HG03571 (cell line): Measurements from ENCODE around the gene TUBB6.

Experiments
- ATAC-seq: cut with Tn5 transposase; IDR thresholded peaks from one replicate; pipeline ENCODE4 v1.9.1; 2021; ENCODE audit not compliant: unreplicated experiment

The TUBB6 gene

DNA sequence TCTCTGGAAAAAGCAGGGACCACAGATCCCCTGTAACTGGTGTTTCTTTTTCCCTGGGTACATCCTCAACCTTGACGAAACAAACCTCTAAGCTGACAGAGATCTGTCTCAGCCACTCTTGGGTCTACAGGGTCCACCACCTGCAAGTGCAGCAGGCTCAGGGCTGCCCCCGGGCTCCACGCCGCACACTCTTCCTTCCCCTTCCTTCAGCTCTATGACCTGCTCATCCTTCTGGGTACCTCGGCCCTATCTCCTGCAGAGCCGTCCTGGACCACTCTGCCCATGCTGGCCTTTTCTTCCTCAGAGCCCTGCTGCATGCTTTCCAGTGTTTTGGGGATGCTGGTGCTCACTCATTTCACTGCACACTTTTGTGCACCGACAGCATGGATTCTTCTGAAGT, 27.5 kb downstream of the TUBB6 start:
- ATAC-seq: no peak

DNA sequence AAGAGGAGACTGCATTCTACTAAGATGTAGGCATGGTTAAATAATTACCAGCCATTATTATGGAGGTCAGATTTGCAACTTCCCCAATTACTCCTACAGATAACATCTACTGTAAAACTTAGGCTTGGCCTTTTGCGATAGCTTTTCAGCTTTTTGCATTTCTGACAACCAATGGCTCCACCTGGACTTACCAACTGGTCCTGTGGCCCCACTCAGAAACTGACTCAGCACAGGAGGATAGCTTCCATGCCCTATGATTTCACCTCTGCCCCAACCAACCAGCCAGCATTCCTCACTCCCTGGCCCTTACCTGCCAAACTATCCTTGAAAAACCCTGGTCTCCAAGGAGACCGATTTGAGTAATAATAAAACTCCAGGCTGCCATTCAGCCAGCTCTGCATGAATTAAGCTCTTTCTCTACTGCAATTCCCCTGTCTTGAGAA, 28.2 kb downstream of the TUBB6 start:
- no peak for ATAC-seq

DNA sequence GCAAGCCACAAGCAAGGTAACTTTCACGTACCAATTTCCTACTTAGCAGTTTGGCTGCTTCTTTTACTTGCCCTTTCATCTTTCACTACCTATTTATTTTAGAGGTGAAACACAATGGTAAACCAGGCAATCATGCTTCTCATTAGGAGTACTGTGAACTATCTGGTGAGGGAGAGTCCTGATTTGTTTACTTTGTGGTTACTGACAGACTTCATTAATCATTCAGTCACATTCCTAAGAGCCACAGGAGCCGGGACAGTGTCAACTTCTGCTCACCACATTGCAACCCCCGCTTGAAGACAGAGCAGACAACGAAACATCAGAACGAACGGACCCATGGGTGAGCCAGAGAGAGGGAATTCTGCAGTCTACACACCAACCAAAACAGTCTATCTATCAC, 28.8 kb downstream of the TUBB6 start:
- ATAC-seq: no peak

DNA sequence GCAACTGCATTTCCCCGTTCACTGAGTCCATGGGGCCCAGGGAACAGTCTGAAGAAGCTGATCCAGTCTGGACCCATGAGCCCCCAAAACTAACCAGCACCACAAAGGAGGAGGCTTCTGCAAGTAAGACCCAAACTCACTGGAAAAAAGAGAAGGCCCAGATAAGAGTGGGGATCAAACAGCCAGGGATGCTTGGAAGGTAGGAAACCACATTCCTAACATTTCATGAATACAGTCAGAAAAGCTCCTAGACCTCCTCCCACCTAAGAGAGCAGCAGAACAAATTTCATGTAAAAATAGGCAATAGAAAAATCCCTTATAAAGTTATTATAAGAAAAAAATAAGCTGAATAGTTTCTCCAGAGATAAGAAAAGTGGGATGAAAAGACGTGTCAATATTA, 30.3 kb downstream of the TUBB6 start:
- ATAC-seq: no peak

DNA sequence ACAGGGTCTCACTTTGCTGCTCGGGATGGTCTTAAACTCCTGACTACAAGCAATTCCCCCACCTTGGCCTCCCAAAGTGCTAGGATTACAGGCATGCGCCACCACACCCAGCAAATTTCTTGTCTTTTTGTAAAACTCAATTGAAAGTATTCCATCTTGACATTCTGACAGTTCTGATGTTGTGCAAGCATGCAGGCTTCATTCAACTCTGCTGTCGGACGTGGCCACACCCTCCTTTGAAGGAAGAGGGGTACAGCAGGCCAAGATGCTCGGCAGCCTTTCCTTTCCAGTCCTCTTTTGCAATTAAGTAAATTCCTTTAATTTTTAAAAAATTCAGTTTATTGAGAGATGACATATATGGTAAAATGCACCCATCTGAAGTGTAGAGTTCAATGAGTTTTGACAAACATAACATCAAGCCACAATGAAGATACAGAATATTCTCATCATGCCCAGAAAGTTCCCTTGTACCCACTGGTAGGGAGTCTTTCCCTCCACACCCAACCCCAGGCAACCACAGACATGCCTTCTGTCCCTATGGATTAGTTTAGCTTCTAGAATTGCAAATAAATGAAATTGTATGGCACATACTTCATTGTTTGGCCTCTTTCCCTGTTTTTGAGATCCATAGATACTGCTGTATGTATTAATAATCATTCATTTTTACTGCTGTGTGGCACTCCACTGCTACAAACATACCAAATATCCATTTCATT, 33.1 kb downstream of the TUBB6 start:
- ATAC-seq: no peak

DNA sequence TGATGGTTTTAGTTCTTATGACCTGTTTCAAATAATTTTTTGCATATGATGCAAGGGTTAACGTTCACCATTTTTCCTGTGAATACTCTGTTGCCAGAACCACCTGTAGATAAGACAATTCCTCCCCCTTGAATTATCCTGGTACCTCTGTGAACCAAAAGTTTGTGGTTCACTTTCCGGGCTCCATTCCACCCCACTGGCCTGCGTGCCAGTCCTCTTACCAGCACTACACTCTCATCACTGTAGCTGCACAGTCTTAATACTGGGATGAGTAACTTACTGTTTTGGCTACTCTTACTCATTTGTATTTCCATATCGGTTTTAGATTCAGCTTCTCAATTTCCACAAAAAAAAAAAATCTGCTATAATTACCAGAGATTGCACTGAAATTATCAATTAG, 34.6 kb downstream of the TUBB6 start:
- ATAC-seq: no peak

DNA sequence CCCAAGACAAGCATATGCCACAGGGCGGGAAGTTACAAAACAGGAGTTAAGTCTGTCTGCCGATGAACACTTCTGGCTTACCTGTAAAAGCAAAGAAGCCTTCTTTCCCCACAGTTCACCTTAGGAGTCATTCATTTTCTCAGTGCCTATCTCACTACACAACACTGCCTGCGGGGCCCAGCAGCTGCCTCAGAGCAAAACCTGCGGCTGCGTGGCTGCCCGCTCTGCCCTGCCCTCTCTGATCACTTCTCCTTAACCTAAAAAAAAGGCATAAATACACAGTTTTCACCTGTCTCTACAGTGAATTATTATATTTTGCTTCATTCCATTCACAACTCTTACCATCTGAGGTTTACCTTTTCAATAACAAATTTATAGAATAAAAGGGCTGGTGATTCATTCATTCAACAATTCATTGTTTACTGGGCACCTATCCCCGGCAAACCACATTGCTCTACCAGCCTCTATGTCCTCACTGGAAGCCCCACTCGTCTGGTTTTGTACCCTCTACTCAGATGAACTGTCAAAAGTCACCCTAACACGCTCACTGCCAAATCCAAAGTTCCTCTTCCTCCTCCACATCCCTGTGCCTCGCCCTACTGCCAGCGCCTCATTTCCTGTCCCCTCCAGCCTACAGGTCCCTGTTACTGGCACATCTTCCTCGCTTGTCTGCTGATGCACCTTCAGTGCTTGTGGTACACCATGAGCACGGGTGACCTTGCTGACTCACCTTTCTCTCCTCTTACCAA, 37.6 kb downstream of the TUBB6 start:
- ATAC-seq: no peak

DNA sequence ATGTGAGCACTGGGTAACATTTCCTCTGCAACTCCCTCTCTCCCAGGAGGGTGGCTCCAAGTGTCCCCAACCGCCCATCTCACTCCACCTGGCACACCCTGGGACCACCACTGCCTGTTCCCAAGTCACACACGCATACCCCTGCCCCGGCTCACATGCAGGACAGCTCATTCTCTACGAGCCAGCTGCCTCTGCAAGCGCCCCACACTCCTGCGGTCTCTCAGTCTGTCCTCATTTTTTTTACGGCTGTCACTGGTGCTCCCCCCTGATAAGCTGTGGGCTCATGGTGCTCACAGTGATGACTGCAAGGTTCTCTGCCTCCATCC, 38.2 kb downstream of the TUBB6 start:
- ATAC-seq: no peak

DNA sequence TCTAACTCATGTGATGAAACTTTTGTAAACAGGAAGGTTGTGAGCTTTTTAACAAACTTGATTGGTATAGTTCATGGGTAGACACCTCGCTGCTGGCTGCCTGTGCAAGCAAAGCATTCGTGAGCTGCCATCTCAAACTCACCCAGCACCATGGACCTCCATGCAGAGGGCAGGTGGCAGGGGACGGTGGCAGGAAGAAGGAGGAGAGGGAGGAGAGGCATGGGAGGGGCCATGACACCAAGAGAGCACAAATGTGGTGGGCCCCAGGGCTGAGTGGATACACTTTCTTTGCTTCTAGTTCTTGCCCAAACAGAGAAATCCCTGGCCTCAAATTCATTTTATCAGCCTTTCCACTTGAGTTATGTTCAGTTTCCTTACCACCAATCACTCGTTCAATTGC, 39.9 kb downstream of the TUBB6 start:
- ATAC-seq: no peak

DNA sequence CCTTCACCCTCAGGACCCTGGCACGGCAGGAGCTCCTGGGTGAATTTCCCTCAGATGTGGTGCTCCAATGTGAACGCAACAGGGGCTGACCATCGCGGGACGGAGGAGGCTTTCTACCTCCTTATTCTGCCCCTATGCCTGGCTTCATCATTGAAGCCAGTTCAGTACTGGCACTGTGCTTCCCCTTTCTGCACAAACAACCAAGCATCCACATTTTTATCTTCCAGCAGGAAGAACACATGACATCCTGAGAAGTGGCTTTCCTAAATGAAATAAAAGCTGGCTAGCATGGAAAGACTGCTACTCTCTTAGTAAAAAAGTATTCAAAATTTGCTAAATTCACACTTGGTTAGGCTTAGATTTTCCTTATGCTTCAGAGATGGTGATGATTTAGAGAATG, 44.1 kb downstream of the TUBB6 start:
- no peak for ATAC-seq

DNA sequence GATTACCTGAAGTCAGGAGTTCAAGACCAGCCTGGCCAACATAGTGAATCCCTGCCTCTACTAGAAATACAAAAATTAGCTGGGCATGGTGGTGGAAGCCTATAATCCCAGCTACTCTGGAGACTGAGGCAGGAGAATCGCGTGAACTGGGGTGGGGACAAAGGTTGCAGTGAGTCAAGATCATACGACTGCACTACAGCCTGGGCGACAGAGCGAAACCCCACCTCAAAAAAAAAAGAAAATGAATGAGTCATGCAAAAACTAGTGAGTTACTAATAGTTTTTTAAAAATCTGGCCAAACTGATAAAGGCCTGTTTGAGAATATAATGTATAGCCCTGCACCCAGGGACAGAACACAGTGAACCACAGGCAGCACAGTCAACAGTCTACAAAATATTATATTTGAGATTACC, 51.5 kb downstream of the TUBB6 start:
- ATAC-seq: no peak

DNA sequence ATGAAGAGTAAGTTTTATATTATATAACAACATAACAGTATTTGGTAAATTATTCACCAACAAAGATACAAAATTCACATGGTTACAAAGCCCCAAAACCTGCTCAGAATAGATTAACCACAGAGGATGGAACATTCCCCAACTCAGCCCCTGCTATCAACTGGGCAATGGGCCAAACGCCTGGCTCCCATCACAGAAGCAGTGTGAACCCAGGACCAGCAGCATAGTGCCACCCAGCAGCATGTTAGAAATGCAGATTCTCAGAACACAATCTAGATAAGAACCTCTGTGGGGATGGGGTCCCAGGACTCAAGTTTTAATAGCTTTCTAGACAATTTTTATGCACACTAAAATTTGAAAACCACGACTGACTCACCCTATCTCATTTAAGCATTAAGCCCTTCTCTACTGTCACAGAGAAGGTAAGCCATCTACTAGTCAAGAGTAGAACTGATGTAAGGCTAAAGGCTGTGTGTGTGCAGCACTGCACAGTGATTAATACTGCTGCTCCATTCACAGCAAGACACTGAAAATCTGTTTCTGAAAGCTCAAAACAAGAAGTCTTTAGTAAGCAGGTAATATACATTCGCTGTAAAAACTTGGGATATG, 53.8 kb downstream of the TUBB6 start:
- ATAC-seq: no peak

DNA sequence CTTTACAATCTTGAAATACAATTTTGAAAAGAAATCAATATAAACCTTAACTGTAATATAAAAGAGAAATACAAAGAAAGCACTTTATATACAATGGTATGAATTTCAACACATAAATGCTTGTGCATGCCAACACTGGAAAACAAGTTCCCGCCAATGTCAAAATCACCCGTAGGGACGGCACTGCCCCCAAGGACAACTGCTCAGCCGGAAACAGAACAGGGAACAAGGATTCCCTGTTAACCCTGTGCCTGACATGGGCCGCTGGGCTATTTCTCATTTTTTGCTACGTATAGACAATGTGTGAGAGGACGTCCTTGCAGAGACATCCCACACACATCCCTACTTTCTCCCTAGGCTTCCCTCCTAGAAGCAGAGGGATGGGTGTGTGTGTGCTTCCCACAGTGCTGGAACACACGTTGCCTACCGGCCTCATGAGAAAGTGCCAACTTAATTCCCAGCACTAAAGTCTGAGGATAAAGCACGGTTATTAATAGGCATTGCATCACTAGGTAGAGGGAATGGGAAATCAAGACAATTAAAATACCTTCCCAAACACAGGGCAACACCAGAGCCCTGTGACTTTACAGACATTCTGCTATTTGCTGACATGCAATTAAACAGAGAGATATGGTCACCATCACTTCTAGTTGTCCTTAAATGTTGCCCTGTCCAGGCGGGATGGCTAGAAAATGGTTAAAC, 54.6 kb downstream of the TUBB6 start:
- ATAC-seq: no peak

DNA sequence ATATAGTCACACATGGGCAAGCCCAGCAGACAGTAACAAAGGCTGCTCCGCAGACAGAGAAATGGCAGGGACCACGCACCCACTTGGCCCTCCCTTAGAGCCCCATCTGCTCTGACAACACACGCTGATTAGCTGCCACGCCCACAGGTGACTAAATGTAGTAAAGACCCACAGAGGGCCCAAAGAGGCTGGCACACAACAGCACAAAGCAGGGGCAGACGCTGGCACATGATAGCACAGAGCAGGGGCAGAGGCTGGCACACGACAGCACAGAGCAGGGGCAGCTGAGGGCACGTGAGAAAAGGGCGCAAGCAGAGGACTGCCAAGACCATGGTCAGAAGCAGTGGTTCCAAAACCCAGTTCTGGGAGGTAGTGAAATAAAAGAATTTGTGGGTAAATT, 58.3 kb downstream of the TUBB6 start:
- ATAC-seq: no peak

DNA sequence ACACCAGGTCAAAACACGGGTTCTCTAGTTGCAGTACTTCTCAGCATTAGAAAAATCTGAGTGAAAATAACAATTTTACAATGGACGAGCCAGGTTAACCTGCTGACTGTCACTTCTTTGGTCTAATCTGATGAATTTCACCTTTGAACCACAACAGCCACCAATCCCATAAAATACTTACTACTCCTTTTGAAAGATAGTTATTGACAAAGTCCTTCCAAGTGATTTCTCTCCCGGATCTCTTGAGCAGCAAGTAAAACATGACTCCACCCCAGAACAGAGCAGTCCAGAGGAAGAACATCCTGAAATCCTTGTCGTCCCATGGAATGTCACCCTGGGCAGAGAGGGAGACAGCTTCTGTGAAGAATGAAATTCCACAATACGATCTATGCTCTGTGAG, 58.7 kb downstream of the TUBB6 start:
- no peak for ATAC-seq

DNA sequence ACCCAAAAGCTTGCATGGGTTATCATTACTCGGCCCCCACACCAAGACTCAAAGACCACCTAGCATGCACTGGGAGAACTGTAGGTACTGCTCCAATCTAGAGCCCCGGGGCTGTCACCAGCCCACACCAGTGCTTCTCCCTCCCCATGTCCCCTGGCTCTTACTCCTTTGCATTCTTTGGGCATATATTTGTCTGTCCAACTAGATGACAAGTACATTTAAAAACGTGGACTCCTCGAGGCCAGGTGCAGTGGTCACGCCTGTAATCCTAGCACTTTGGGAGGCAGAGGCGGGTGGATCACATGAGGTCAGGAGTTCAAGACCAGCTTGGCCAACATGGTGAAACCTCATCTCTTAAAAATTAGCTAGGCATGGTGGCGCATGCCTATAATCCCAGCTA, 61.2 kb downstream of the TUBB6 start:
- ATAC-seq: no peak

DNA sequence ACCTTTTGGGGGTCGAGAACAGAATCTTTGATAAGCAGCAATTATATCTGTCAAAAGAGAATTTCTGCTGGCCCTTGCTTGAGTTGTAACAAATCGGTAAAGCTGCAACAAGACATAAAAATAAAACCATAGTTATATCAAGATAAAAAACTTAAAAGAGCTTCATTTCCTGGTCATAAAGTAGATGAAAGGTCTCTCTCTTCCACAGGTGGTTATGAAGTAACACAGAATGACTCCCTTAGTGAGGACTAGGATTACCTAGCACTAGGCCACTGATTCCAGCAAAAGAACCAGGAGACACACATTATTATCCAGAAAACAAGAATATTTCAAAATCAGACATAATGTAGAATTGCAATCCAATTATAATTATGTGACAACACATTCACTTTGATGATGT, 63.5 kb downstream of the TUBB6 start:
- no peak for ATAC-seq

DNA sequence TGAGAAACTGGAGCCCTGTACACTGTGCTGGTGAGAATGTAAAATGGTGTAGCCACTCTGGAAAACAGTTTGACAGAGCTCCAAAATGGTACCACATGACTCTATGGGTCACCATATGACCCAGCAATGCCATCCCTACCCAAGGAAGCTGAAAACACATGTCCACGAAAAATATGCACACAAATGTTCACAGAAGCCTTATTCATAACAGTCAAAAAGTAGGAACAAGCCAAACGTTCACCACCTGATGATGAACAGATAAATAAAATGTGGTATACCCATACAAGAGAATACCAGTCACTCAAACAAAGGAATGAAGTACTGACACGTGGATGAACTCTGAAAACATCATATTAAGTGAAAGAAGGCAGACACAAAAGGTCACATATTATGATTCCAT, 64.4 kb downstream of the TUBB6 start:
- no peak for ATAC-seq

DNA sequence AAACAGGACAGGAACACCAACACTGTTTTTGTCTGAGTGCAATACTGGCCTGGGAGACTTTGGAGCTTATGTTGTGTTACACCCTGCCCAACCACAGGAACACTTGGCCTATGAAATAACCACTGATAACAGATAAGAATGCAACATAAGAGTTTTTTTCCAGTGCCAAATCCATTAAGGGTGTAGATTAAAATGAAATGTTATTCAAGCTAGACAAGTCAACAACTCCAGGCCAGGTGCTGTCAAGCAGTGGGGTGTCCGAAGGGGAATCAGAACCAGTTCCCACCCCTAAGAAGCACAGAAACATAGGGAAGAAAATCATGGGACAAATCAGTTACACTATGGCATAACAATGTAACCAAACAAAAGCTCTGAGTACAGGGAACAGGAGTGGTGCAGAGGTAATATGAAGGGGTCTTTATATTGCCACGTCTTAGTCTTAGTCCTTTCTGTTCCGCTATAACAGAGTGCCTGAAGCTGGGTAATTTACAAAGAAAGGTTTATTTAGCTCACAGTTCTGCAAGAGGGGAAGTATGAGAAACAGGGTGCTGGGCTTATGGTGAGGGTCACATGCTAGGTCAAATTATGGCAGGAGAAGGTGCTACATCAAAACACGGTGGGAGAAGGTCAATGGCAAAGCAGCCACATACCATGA, 65.2 kb downstream of the TUBB6 start:
- no peak for ATAC-seq

DNA sequence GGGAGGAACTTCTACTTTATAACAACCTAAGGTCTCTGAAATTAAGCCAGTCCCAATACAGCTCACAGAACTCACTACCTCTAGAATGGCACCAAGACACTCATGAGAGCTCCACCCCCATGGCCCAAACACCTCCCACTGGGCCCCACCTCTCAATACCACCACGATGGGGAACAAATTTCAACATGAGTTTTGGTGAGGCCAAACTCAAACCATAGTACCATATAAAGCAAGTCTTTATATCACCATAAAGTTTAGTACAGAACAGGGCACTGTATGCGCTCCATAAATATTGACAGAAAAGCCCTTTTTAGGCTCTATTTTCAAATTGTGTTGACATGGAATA, 65.7 kb downstream of the TUBB6 start:
- no peak for ATAC-seq

DNA sequence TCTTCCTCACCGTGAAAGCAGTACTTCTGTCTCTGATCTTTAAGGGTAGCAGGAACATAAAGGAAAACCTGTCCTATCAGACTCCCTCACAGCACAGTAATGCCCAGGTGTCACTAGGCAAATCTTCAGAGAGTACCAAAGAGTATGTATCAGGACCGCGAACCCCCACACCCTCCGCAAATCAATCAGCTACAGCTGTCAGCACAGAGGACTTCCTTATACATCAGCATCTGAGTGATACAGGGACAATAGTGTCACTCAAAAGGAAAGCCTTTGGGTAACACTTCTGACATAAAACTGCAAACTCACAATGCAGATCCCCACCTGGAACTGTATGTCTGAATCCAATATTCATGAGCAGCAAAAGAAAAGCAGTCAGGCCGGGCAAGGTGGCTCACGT, 66.4 kb downstream of the TUBB6 start:
- ATAC-seq: no peak
